ENCODE results near the gene TTLL11.

Gene TTLL11

DNA sequence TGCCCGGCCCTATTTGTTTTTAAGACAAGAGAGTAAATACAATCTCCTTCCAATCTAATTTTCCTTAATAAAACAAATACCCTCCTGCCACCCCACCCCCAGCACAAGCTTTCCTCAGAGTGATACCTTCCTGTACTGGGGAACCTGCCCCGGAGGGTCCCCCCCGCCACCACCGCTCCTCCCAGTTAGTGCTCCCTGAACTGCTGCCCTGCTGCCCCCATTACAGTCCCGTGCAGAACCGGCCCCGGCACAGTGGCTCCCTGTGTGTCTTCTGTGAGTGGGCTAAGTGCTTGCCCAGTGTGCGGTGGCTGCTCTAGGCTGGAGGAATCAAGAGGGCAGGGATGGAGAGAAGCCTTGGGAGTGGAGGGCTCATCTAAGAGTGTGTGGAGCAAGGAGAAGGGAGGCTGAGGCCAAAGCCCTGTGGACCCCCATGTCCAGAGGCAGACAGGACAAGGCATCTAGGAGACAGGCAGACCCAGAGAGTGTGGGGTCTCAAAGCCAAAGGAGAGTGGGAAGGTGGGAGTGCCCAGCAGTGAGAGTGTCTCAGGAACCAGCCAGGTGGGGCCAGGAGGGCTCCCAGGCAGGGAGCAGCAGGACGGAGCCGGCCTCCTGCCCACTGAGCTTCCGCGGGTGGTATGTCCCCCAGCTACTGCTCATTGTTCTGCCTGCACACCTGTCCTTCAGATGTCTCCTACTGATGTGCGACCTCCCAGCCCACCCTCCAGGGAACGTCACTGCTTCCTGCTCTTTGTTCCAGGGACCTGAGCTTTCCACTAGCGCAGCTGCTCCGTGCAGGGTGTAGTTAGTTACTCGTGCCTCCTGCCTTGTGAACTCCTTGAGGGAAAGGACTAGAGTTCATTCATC, 312.7 kb downstream of the TTLL11 start:
- DNase-seq = no peak

DNA sequence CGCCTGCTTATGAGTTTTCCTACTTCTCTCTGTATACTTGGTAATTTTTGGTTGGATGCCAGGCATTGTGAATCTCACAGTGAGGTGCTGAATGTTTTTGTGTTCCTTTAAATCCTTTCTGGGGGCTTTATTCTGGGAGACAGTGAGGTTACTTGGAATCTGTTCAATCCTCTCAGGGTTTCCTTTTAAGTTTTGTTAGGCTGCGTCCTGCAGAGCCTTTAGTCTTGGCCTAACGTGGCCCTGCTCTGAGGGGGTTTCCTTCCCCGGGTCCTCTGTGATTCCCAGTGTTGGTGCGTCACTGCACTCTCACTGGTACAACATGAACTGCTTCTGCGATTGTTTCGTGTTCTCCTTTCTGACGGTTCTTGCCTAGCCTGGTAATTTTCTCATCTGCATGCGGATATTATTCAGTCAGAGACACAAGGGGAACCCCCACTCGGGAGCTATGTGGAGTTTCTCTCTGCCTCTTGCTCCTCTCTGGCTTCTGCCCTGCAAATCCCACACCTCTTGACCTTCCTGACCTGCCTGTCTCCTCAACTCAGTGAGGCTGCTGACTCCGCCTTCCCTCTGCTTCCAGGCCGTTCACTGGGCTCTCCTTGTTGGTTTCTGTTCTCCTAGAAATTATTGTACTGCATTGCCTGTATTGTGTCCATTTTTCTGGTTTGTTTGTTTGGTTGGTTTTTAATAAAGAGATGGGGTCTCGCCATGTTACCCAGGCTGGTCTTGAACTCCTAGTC, 313.6 kb downstream of the TTLL11 start:
- DNase-seq = no peak

DNA sequence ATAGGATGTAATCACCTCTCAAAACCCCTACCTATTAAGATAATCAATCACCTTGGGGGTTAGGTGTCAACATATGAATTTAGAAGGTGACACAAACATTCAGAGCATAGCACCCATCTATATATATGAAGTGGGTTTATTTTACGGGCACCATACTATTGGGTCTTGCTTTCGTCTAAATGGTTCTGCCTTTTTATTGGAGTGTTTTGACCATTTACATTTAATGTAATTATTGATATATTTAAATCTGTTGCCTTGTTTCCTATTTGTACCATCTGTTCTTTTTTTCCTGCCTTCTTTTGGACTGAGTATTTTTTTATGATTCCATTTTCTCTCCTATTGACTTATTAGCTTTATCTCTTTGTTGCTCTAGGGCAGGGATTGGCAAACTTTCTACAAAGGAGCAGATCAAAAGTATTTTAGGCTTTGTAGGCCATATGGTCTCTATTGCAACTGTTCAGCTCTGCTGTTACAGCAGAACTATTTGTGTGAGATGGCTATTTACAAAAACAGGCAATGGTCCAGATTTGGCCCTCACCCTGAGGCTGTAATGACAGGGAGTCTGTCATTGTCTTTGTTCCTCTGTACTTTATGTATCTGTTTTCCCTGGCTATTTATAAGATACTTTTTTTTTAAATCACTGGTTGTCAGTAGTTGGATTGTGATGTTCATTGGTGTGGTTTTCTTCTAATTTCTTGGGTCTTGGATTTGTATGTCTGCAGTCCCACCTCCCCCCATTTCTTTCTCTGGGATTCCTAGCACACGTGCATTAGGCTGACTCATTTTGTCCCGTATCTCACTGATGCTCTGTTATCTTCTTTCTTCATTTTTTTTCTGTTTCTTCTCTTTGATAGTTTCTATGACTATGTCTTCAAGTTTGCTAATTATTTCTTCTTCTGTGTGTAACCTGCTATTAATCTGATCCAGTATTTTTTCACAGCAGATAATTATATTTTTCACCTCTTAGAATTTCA, 314.6 kb downstream of the TTLL11 start:
- DNase-seq = no peak

DNA sequence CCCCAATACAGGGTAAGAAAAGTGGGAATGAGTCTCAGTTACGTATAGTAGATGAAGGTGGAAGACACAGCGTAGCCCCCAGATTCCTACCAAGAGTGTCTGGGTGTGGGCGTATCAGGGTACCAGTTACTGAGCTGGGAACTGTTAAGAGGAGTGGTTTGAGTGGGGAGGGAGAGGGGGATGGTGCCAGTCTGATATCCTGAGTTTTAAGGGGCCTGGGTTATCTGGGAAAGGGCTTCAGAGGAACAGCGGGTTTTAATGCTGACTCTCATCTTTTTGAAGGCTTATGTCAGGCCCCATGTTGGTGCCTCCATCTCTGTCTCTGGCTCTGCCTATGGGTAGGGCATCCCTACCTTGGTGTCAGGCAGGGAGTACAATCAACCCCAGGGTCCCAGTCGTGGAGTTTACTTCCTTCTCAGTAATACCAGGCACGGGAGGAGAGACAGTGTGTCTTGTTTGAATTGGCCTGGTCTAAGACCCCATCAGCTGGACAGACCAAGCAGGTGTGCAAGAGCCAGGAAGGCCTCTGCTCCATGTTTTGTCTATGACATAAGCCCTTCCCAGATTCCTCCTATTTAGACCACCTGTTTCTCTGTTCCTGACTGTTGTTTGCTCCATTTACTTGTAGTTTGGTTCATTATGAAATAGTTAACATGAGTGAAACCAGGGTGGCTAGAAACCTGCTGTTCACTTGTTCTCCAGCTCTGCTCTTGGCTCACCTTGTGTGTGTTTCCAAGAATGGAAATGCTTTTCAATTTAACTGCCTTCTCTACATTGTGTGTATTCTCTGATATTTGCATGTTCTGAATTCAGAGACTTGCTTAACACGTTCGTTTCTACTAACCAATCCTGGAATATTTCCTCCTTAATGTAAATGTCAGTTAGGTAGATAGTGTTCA, 316.1 kb downstream of the TTLL11 start:
- no peak for DNase-seq

- DNase-seq = no peak
These were observed 316.9 kb downstream of the TTLL11 start for GRCh38 chr9:121776001-121776738.

GRCh38 chr9:121774715-121775613, 318.1 kb downstream of the TTLL11 start:
- DNase-seq = no peak

- no peak for DNase-seq
These were observed 319.0 kb downstream of the TTLL11 start for GRCh38 chr9:121773954-121774714.

- no peak for DNase-seq
These were observed 319.7 kb downstream of the TTLL11 start for GRCh38 chr9:121773286-121773953.

GRCh38 chr9:121772600-121773285, 320.4 kb downstream of the TTLL11 start:
- DNase-seq = no peak

Measured in SW 1271 (cell line).